DOHH2 (cell line): ENCODE data around the gene CCDC116.

Experiments
- EZH2phosphoT487 ChIP-seq: fragments of 200-600 bp; sonication (generic); IDR thresholded peaks from 2 replicates; pipeline ENCODE4 v1.6.1; 2017; ENCODE audit warnings: borderline replicate concordance, mild to moderate bottlenecking, antibody characterized with exemption, low read length, moderate library complexity, mixed read lengths
- TF ChIP-seq, protein P1 (sequence below): fragments of 200-600 bp; sonication (generic); IDR thresholded peaks from one replicate; pipeline ENCODE4 v1.5.1; 2014; ENCODE audit warnings: antibody characterized with exemption, mild to moderate bottlenecking, low read depth, low read length; ENCODE audit not compliant: poor library complexity, severe bottlenecking

DNA sequence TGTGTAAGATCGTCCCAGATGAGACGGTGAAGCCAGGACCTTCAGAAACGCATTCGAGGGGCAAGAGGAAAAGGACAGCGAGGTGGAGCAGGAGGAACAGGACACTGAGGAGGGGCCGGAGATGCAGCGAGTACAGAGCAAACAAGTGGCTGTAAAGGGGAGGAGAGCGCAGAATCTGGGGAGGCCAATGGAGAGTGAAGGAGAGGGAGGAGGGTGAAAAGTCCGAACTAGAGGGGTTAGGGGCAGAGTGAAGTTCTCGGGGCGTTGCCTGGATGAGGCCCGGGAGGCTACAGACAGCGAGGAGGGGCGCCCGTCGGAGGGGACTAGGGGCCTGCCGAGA, 24.4 kb downstream of the CCDC116 start:
- TF ChIP-seq, protein P1, sequence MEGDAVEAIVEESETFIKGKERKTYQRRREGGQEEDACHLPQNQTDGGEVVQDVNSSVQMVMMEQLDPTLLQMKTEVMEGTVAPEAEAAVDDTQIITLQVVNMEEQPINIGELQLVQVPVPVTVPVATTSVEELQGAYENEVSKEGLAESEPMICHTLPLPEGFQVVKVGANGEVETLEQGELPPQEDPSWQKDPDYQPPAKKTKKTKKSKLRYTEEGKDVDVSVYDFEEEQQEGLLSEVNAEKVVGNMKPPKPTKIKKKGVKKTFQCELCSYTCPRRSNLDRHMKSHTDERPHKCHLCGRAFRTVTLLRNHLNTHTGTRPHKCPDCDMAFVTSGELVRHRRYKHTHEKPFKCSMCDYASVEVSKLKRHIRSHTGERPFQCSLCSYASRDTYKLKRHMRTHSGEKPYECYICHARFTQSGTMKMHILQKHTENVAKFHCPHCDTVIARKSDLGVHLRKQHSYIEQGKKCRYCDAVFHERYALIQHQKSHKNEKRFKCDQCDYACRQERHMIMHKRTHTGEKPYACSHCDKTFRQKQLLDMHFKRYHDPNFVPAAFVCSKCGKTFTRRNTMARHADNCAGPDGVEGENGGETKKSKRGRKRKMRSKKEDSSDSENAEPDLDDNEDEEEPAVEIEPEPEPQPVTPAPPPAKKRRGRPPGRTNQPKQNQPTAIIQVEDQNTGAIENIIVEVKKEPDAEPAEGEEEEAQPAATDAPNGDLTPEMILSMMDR = no peak
- TF ChIP-seq EZH2phosphoT487 = no peak
